Sigmoid colon (tissue), 7 donors: ENCODE results near the gene AGAP2. TPM values are rescaled to one million over a fixed set of nuclear protein-coding genes. Genes with fewer than 3 reads are reported as not detected.
"Not testable (repeated sequence)": the region's sequence is repeated elsewhere in the genome, so short reads cannot be mapped to it uniquely, and the experiment has no call there.

Experiments used
- DNase-seq: peaks from one replicate; pipeline ENCODE4 v3.0.0-alpha.2; 2019
- H3K27ac ChIP-seq, 4 donors: fragments of 200-600 bp; sonication (generic); one replicate each; pipeline ENCODE4 v1.5.1; 2016 to 2019; ENCODE audit warnings: mild to moderate bottlenecking in 1 of 4
- H3K27me3 ChIP-seq, 3 donors: fragments of 200-600 bp; sonication (generic); one replicate each; pipeline ENCODE4 v1.5.1; 2019; ENCODE audit warnings: mild to moderate bottlenecking in 1 of 3
- H3K36me3 ChIP-seq, 4 donors: fragments of 200-600 bp; sonication (generic); one replicate each; pipeline ENCODE4 v1.5.1; 2016 to 2019
- H3K4me1 ChIP-seq, 4 donors: fragments of 200-600 bp; sonication (generic); one replicate each; pipeline ENCODE4 v1.5.1; 2017 to 2019
- H3K4me3 ChIP-seq, 4 donors: fragments of 200-600 bp; sonication (generic); one replicate each; pipeline ENCODE4 v1.5.1; 2017 to 2019; ENCODE audit warnings: mild to moderate bottlenecking in 2 of 4, moderate library complexity in 1 of 4
- H3K9me3 ChIP-seq, 4 donors: fragments of 200-600 bp in 3 of 4; sonication (generic) in 3 of 4; one replicate each; pipeline versions ENCODE4 v1.5.1 to v1.6.1; 2013 to 2019
- CTCF ChIP-seq, 4 experiments: fragments of 450-650 bp in 3 of 4; fragments of 200-600 bp in 1 of 4; IDR thresholded peaks; one replicate each; pipeline ENCODE4 v1.5.1; 2016 to 2019; ENCODE audit warnings: antibody characterized with exemption in 4 of 4, mild to moderate bottlenecking in 3 of 4, moderate library complexity in 2 of 4
- EP300 ChIP-seq, 4 donors: sonication (generic); formaldehyde crosslinking; IDR thresholded peaks; one replicate each; pipeline ENCODE4 v1.6.1; 2017; ENCODE audit warnings: antibody characterized with exemption in 4 of 4
- POLR2A ChIP-seq, 2 donors: fragments of 450-650 bp; IDR thresholded peaks; one replicate each; pipeline ENCODE4 v1.6.1; 2016; ENCODE audit warnings: antibody characterized with exemption in 2 of 2, mild to moderate bottlenecking in 2 of 2, moderate library complexity in 2 of 2
- POLR2AphosphoS5 ChIP-seq, 4 donors: sonication (generic); formaldehyde crosslinking; IDR thresholded peaks; one replicate each; pipeline ENCODE4 v1.6.1; 2017; ENCODE audit warnings: antibody characterized with exemption in 4 of 4
- WGBS, 2 donors: extraction: QIAGEN DNeasy Blood & Tissue Kit; methylation state at CpG; one replicate each; pipeline ENCODE4 v1.1.7; 2013; 5-methylcytosine and 5-hydroxymethylcytosine counted together
- intact Hi-C: fragments of 100-400 bp; cut with DNase I; formaldehyde crosslinking; loops from one replicate; pipeline ENCODE4 v1.15.1; 2023
- polyA plus RNA-seq, 3 donors: library from polyadenylated mRNA; stranded (reverse); fragments of 200-250 nt; gene quantifications; one replicate each; pipeline ENCODE4 v1.2.3, GENCODE V29; 2013
- total RNA-seq, 4 donors: library from RNA; depleted of rRNA; stranded (reverse); fragments of >200 nt; gene quantifications; one replicate each; pipeline ENCODE4 v1.1.0, GENCODE V29; 2016
- donor health status: healthy with polysubstance abuse.
- donor health status: Bipolar disorder and iron deficiency.
- donor health status: healthy.

AGAP2 gene
- total and polyA plus RNA-seq, 7 donors: under 0.01 to 6.4 (median 1.4) TPM

GRCh38 chr12:57692500-57692899 is 46.0 kb downstream of the AGAP2 start:
- H3K27me3 ChIP-seq: peaks cover 0 to 6% (median 0%) of the 10 kb centered on the region in 3 donors
- H3K4me1 ChIP-seq: peaks cover 0 to 18% (median 12%) of the 10 kb centered on the region in 4 donors
- intact Hi-C loops: loop anchor here (2.0 to 5.0 kb wide), 3 partner anchors 70 to 146 kb away; partner anchors contain the start of gene DCTN2
- no peak overlapping the region for H3K4me3 ChIP-seq
- peaks cover 0 to 20% (median 13%) of the 10 kb centered on the region in 4 donors for H3K36me3 ChIP-seq
- DNase-seq: no peak
- H3K9me3 ChIP-seq: no peaks in the 10 kb centered on the region
- TF ChIP-seq POLR2A (IDR thresholded peaks at IDR 0.05) (no peak), POLR2AphosphoS5 (IDR thresholded peaks at IDR 0.05) (no peak), CTCF (IDR thresholded peaks at IDR 0.05) (no peak), EP300 (IDR thresholded peaks at IDR 0.05) (no peak)
- 92 to 96% methylated on average over 15 of the region's 15 CpGs for WGBS, 2 donors
- no peak overlapping the region for H3K27ac ChIP-seq

- Histone ChIP-seq H3K9me3 (no peaks in the 10 kb centered on the region), H3K4me3 (no peak overlapping the region), H3K27me3 (peaks cover 0 to 18% (median 0%) of the 10 kb centered on the region in 3 donors), H3K4me1 (peaks cover 0 to 5% (median 2%) of the 10 kb centered on the region in 4 donors), H3K27ac (no peak overlapping the region), H3K36me3 (no peaks in the 10 kb centered on the region)
- intact Hi-C loops: no loop called here
- 56 to 76% methylated on average over 2 of the region's 2 CpGs for WGBS, 2 donors
- TF ChIP-seq CTCF (IDR thresholded peaks at IDR 0.05): no peak
- no peak for TF ChIP-seq EP300 (IDR thresholded peaks at IDR 0.05)
- no peak for TF ChIP-seq POLR2AphosphoS5 (IDR thresholded peaks at IDR 0.05)
- TF ChIP-seq POLR2A (IDR thresholded peaks at IDR 0.05): no peak
- DNase-seq: no peak
Measured at GRCh38 chr12:57688931-57689330, 49.6 kb downstream of the AGAP2 start.

- Histone ChIP-seq H3K9me3 (no peaks in the 10 kb centered on the region), H3K4me1 (no peaks in the 10 kb centered on the region), H3K27ac (no peak overlapping the region), H3K36me3 (no peaks in the 10 kb centered on the region), H3K27me3 (peaks cover 0 to 18% (median 0%) of the 10 kb centered on the region in 3 donors), H3K4me3 (no peak overlapping the region)
- WGBS, 2 donors: 75 to 76% methylated on average over 4 of the region's 4 CpGs
- DNase-seq: no peak
- TF ChIP-seq CTCF (IDR thresholded peaks at IDR 0.05) (no peak), POLR2A (IDR thresholded peaks at IDR 0.05) (no peak), EP300 (IDR thresholded peaks at IDR 0.05) (no peak), POLR2AphosphoS5 (IDR thresholded peaks at IDR 0.05) (no peak)
- intact Hi-C loops: no loop called here
Measured at GRCh38 chr12:57687862-57688261, 50.7 kb downstream of the AGAP2 start.

- DNase-seq: no peak
- H3K27me3 ChIP-seq: no peaks in the 10 kb centered on the region
- H3K36me3 ChIP-seq: no peaks in the 10 kb centered on the region
- no peaks in the 10 kb centered on the region for H3K4me1 ChIP-seq
- TF ChIP-seq CTCF (IDR thresholded peaks at IDR 0.05) (no peak), POLR2AphosphoS5 (IDR thresholded peaks at IDR 0.05) (no peak)
- no peak overlapping the region for H3K27ac ChIP-seq
- no peak overlapping the region for H3K4me3 ChIP-seq
- intact Hi-C loops: no loop called here
- no peaks in the 10 kb centered on the region for H3K9me3 ChIP-seq
Measured at GRCh38 chr12:57679697-57680096, 58.8 kb downstream of the AGAP2 start.

- H3K4me3 ChIP-seq, H3K9me3 ChIP-seq, H3K27me3 ChIP-seq, DNase-seq, intact Hi-C loops, H3K4me1 ChIP-seq, H3K36me3 ChIP-seq, H3K27ac ChIP-seq: not testable (repeated sequence)
- WGBS, 2 donors: 93 to 95% methylated on average over 9 of the region's 9 CpGs
Measured at GRCh38 chr12:57677947-57678346, 60.6 kb downstream of the AGAP2 start.
